Measurements from ENCODE around the gene FBXO21. TPM values are rescaled to one million over a fixed set of nuclear protein-coding genes. Genes with fewer than 3 reads are reported as not detected.
A peak's percentile ranks its signal among the peaks of the same experiment; 100 is the strongest.

The FBXO21 gene
- total and polyA plus RNA-seq, 2 experiments from 2014 or later = 46.3 to 84.2 TPM

DNA sequence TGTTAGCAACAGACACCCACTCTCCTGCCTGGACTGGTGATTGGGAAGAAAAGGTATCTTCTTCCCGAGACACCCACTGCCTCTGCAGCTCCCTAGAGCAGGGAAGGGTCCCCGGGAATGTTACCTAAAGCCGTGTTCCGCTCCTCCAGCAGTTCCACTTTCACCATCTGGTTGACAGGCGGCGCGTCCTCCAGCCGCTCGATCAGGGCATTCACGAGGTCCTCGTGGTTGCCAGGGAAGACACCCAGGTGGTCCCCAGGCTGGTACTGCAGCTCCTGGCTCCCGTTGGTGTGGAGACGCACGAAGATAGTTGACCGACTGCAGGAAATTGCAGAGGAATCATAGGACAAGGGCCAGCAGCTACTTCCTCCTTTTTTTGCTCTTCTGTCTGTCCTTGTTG lies 44.2 kb upstream of the FBXO21 start (continued):
- TF ChIP-seq, protein P1, sequence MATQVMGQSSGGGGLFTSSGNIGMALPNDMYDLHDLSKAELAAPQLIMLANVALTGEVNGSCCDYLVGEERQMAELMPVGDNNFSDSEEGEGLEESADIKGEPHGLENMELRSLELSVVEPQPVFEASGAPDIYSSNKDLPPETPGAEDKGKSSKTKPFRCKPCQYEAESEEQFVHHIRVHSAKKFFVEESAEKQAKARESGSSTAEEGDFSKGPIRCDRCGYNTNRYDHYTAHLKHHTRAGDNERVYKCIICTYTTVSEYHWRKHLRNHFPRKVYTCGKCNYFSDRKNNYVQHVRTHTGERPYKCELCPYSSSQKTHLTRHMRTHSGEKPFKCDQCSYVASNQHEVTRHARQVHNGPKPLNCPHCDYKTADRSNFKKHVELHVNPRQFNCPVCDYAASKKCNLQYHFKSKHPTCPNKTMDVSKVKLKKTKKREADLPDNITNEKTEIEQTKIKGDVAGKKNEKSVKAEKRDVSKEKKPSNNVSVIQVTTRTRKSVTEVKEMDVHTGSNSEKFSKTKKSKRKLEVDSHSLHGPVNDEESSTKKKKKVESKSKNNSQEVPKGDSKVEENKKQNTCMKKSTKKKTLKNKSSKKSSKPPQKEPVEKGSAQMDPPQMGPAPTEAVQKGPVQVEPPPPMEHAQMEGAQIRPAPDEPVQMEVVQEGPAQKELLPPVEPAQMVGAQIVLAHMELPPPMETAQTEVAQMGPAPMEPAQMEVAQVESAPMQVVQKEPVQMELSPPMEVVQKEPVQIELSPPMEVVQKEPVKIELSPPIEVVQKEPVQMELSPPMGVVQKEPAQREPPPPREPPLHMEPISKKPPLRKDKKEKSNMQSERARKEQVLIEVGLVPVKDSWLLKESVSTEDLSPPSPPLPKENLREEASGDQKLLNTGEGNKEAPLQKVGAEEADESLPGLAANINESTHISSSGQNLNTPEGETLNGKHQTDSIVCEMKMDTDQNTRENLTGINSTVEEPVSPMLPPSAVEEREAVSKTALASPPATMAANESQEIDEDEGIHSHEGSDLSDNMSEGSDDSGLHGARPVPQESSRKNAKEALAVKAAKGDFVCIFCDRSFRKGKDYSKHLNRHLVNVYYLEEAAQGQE (IDR thresholded peaks at IDR 0.05; ENCODE audit: unreplicated experiment) = no peak
- TF ChIP-seq ZNF114 (CRISPR knock-in tag; IDR thresholded peaks at IDR 0.05) = no peak
- no peak for TF ChIP-seq JUNB (IDR thresholded peaks at IDR 0.05; ENCODE audit: unreplicated experiment)
- no peak for TF ChIP-seq EZH2 (IDR thresholded peaks at IDR 0.05; ENCODE audit: low read depth, unreplicated experiment)
- TF ChIP-seq NANOG (IDR thresholded peaks at IDR 0.05; ENCODE audit: borderline replicate concordance) = no peak

DNA sequence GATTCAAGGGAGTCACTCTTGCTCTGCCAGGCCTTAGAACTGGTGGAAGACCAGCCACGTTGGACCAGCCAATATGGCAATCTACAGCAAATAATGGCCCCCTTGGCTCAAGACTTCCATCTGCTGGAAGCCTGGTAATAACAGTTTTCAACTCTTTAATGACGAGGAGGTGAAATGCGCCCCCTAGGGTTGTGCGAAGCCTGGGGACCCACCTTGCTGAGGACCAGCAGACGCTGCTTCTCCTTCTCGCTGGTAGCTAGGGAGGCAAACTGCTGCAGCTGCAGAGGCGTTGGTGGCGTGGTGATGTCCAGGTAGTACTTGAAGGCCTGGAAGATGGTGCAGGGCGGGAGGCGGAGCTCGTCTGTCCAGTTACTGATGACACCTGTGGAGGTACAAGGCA lies 41.5 kb upstream of the FBXO21 start:
- no peak overlapping the region for H3K27ac ChIP-seq (ENCODE audit: low read depth)
- ATAC-seq = no peak
- peak; percentile 49 for DNase-seq (ENCODE audit: low spot score)

More for the DNA sequence above, 41.5 kb upstream of the FBXO21 start:
- Histone ChIP-seq H3K4me3 (no peak overlapping the region), H2AFZ (no peak overlapping the region), H3K4me2 (no peak overlapping the region), H3K9me2 (ENCODE audit: insufficient read depth) (no peaks in the 10 kb centered on the region; the same call in 1 of the 2 replicates), H4K20me1 (replicated peaks; ENCODE audit: insufficient read depth) (no peaks in the 10 kb centered on the region), H3K36me3 (ENCODE audit: insufficient read depth) (no peaks in the 10 kb centered on the region), H3K79me2 (replicated peaks; ENCODE audit: insufficient read depth) (no peaks in the 10 kb centered on the region), H3K4me1 (ENCODE audit: insufficient read depth) (peaks cover 11% of the 10 kb centered on the region), H3F3A (replicated peaks; ENCODE audit: low read depth) (no peaks in the 10 kb centered on the region), H3K27me3 (ENCODE audit: insufficient read depth) (no peaks in the 10 kb centered on the region)
- Mint-ChIP-seq H3K9me3 (no peaks in the 10 kb centered on the region), H3K4me1 (peaks cover 26% of the 10 kb centered on the region), H3K27ac (no peak overlapping the region), H3K4me3 (no peak overlapping the region), H3K27me3 (ENCODE audit: insufficient read depth, low read depth, poor library complexity) (peaks cover 5% of the 10 kb centered on the region), H3K36me3 (ENCODE audit: low read depth) (no peaks in the 10 kb centered on the region; the same call in 2 of the 3 replicates)
- TF ChIP-seq, protein P1 (IDR thresholded peaks at IDR 0.05; ENCODE audit: unreplicated experiment) = no peak
- TF ChIP-seq, protein P2, sequence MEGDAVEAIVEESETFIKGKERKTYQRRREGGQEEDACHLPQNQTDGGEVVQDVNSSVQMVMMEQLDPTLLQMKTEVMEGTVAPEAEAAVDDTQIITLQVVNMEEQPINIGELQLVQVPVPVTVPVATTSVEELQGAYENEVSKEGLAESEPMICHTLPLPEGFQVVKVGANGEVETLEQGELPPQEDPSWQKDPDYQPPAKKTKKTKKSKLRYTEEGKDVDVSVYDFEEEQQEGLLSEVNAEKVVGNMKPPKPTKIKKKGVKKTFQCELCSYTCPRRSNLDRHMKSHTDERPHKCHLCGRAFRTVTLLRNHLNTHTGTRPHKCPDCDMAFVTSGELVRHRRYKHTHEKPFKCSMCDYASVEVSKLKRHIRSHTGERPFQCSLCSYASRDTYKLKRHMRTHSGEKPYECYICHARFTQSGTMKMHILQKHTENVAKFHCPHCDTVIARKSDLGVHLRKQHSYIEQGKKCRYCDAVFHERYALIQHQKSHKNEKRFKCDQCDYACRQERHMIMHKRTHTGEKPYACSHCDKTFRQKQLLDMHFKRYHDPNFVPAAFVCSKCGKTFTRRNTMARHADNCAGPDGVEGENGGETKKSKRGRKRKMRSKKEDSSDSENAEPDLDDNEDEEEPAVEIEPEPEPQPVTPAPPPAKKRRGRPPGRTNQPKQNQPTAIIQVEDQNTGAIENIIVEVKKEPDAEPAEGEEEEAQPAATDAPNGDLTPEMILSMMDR (conservative IDR thresholded peaks at IDR 0.05; ENCODE audit: low read depth in 2 of 2) = peak; percentile 66 to 75
